Loucy (cell line): ENCODE data around the gene CASD1.

Experiments used
- H2AFZ ChIP-seq: fragments of 200-600 bp; sonication (generic); 2 replicates; pipeline ENCODE4 v1.6.0; 2016; ENCODE audit warnings: antibody characterized with exemption, mild to moderate bottlenecking, low read length, moderate library complexity
- H3F3A ChIP-seq: fragments of 200-600 bp; 2 replicates; pipeline ENCODE4 v1.6.0; 2016; ENCODE audit warnings: antibody characterized with exemption, low read depth, mild to moderate bottlenecking
- H3K27me3 ChIP-seq: fragments of 200-600 bp; sonication (generic); 2 replicates; pipeline ENCODE4 v1.6.1; 2014; ENCODE audit warnings: low read length, mild to moderate bottlenecking; ENCODE audit not compliant: insufficient read depth, poor library complexity, severe bottlenecking
- H3K36me3 ChIP-seq: fragments of 200-600 bp; sonication (generic); 2 replicates; pipeline ENCODE4 v1.6.1; 2016; ENCODE audit warnings: low read length; ENCODE audit not compliant: insufficient read depth
- H3K4me1 ChIP-seq: fragments of 200-600 bp; sonication (generic); 2 replicates; pipeline ENCODE4 v1.5.1; 2014; ENCODE audit warnings: low read length, mild to moderate bottlenecking; ENCODE audit not compliant: insufficient read depth, poor library complexity, severe bottlenecking
- H3K4me2 ChIP-seq: fragments of 200-600 bp; sonication (generic); 2 replicates; pipeline ENCODE4 v1.6.0; 2014; ENCODE audit warnings: antibody characterized with exemption, low read length, low read depth, mild to moderate bottlenecking; ENCODE audit not compliant: poor library complexity, severe bottlenecking
- H3K4me3 ChIP-seq: fragments of 200-600 bp; sonication (generic); 2 replicates; pipeline ENCODE4 v1.5.1; 2014; ENCODE audit warnings: low read length, mild to moderate bottlenecking, mixed read lengths; ENCODE audit not compliant: poor library complexity, severe bottlenecking
- H3K79me2 ChIP-seq: fragments of 200-600 bp; sonication (generic); 2 replicates; pipeline ENCODE4 v1.6.1; 2014; ENCODE audit warnings: low read length; ENCODE audit not compliant: insufficient read depth
- H3K9ac ChIP-seq: fragments of 200-600 bp; sonication (generic); 2 replicates; pipeline ENCODE4 v1.6.0; 2014; ENCODE audit warnings: mild to moderate bottlenecking, low read depth, low read length, moderate library complexity; ENCODE audit not compliant: poor library complexity, severe bottlenecking
- H3K9me2 ChIP-seq: fragments of 200-600 bp; sonication (generic); replicated peaks from 2 replicates; pipeline ENCODE4 v1.6.1; 2016; ENCODE audit warnings: low read depth, low read length, mixed read lengths
- H3K9me3 ChIP-seq: fragments of 200-600 bp; sonication (generic); 2 replicates; pipeline ENCODE4 v1.6.1; 2014; ENCODE audit warnings: mild to moderate bottlenecking, antibody characterized with exemption, low read length, low read depth; ENCODE audit not compliant: insufficient read depth
- H4K20me1 ChIP-seq: fragments of 200-600 bp; sonication (generic); 2 replicates; pipeline ENCODE4 v1.6.0; 2014; ENCODE audit warnings: antibody characterized with exemption, low read length, mild to moderate bottlenecking; ENCODE audit not compliant: insufficient read depth, poor library complexity, severe bottlenecking
- EZH2phosphoT487 ChIP-seq: fragments of 200-600 bp; IDR thresholded peaks from 2 replicates; pipeline ENCODE4 v1.6.1; 2018; ENCODE audit warnings: antibody characterized with exemption, mild to moderate bottlenecking, moderate library complexity, borderline replicate concordance
- TF ChIP-seq, protein P1 (sequence below): fragments of 200-600 bp; sonication (generic); conservative IDR thresholded peaks from 2 replicates; pipeline ENCODE4 v1.5.1; 2014; ENCODE audit warnings: mild to moderate bottlenecking, antibody characterized with exemption, low read length

The CASD1 gene

GRCh38 chr7:94532676-94533075, 23.1 kb downstream of the CASD1 start:
- TF ChIP-seq EZH2phosphoT487, result no peak
- TF ChIP-seq, protein P1, sequence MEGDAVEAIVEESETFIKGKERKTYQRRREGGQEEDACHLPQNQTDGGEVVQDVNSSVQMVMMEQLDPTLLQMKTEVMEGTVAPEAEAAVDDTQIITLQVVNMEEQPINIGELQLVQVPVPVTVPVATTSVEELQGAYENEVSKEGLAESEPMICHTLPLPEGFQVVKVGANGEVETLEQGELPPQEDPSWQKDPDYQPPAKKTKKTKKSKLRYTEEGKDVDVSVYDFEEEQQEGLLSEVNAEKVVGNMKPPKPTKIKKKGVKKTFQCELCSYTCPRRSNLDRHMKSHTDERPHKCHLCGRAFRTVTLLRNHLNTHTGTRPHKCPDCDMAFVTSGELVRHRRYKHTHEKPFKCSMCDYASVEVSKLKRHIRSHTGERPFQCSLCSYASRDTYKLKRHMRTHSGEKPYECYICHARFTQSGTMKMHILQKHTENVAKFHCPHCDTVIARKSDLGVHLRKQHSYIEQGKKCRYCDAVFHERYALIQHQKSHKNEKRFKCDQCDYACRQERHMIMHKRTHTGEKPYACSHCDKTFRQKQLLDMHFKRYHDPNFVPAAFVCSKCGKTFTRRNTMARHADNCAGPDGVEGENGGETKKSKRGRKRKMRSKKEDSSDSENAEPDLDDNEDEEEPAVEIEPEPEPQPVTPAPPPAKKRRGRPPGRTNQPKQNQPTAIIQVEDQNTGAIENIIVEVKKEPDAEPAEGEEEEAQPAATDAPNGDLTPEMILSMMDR, result no peak
- no peak overlapping the region for H3K4me2 ChIP-seq
- no peak overlapping the region for H3K4me3 ChIP-seq
- H3K79me2 ChIP-seq, result no peaks in the 10 kb centered on the region
- H3F3A ChIP-seq, result no peaks in the 10 kb centered on the region
- H3K27me3 ChIP-seq, result no peaks in the 10 kb centered on the region
- no peak overlapping the region for H2AFZ ChIP-seq
- H3K9ac ChIP-seq, result no peak overlapping the region
- peaks cover 67% of the 10 kb centered on the region; the same call in 1 of the 2 replicates for H3K36me3 ChIP-seq
- H3K9me3 ChIP-seq, result no peaks in the 10 kb centered on the region
- H3K4me1 ChIP-seq, result peaks cover 8% of the 10 kb centered on the region
- no peaks in the 10 kb centered on the region for H4K20me1 ChIP-seq
- no peaks in the 10 kb centered on the region for H3K9me2 ChIP-seq

DNA sequence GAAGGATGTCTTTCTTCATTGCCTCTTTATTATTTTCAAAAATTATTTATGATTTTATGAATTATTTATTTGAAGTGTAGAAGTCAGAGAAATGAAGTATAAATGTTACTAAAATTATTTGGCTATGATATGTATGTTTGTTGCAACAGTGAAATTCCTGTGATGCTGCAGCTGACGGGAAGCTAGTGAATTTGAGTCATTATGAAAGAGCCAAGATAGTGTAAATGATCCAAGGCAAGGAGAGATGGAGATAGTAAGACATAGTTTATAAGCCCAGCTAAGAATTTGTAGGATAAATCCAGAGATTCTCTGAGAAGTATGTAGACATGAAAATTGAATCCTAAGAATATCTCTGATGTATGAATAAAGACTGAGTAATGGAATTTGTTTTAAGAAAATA, 30.8 kb downstream of the CASD1 start:
- Histone ChIP-seq H3K9me3 (no peaks in the 10 kb centered on the region), H3K4me1 (no peaks in the 10 kb centered on the region), H3K9me2 (no peaks in the 10 kb centered on the region), H3K4me2 (no peak overlapping the region), H2AFZ (no peak overlapping the region), H3F3A (no peaks in the 10 kb centered on the region), H3K79me2 (no peaks in the 10 kb centered on the region), H3K36me3 (peaks cover 41% of the 10 kb centered on the region; the same call in 1 of the 2 replicates), H3K9ac (no peak overlapping the region), H3K27me3 (no peaks in the 10 kb centered on the region), H3K4me3 (no peak overlapping the region), H4K20me1 (no peaks in the 10 kb centered on the region)
- TF ChIP-seq EZH2phosphoT487, result no peak
- TF ChIP-seq, protein P1, result no peak

- peaks cover 19% of the 10 kb centered on the region; the same call in 1 of the 2 replicates for H3K36me3 ChIP-seq
Observed at GRCh38 chr7:94547126-94547525, 37.5 kb downstream of the CASD1 start.

More at GRCh38 chr7:94547126-94547525, 37.5 kb downstream of the CASD1 start:
- Histone ChIP-seq H3K9me3 (no peaks in the 10 kb centered on the region), H3K27me3 (no peaks in the 10 kb centered on the region), H4K20me1 (no peaks in the 10 kb centered on the region), H3K4me3 (no peak overlapping the region), H3K9me2 (no peaks in the 10 kb centered on the region), H3K9ac (no peak overlapping the region), H2AFZ (no peak overlapping the region), H3F3A (no peaks in the 10 kb centered on the region), H3K4me2 (no peak overlapping the region), H3K79me2 (no peaks in the 10 kb centered on the region), H3K4me1 (no peaks in the 10 kb centered on the region)
- TF ChIP-seq, protein P1, result no peak
- TF ChIP-seq EZH2phosphoT487, result no peak
